ENCODE measurements around the gene C1orf21.

Gene C1orf21

DNA sequence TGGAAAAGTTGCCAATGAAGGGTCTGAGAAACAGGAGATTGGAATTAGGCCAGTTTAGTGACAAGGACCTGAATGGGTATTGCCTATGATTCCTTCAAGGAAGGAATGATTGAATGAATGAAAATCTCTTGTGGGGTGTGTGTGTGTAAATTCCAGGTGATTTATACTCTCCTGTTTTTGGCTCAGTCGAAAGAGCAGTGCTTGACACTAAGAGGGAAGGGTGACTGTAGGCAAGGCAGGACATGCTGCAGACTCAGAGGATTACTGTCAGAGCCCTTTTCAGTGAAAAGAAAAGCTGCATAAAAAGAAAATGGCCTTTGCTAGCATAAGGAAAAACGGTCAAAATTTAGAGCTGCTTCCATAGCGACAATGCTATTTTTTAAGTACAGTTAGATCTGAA is 30.1 kb downstream of the C1orf21 start:
- Histone ChIP-seq H3K23ac (ENCODE audit: low read length) (no peak overlapping the region), H3K36me3 (ENCODE audit: control insufficient read depth, insufficient read depth, low read length) (no peaks in the 10 kb centered on the region), H2BK120ac (ENCODE audit: low read depth, low read length) (no peak overlapping the region), H3K18ac (ENCODE audit: low read length) (no peak overlapping the region), H2BK5ac (ENCODE audit: low read length) (no peak overlapping the region), H4K8ac (ENCODE audit: low read depth, low read length) (no peak overlapping the region), H3K79me2 (ENCODE audit: control insufficient read depth, insufficient read depth, low read length) (no peaks in the 10 kb centered on the region), H4K5ac (ENCODE audit: low read length) (no peak overlapping the region), H3K56ac (ENCODE audit: low read length) (no peak overlapping the region), H3K4ac (ENCODE audit: low read depth, low read length) (no peak overlapping the region), H2BK15ac (replicated peaks; ENCODE audit: low read depth) (no peak overlapping the region), H2AK5ac (ENCODE audit: low read length) (no peak overlapping the region), H3K9ac (ENCODE audit: low read length) (no peak overlapping the region), H3K4me3 (ENCODE audit: low read length) (no peak overlapping the region), H3K79me1 (ENCODE audit: low read length) (no peaks in the 10 kb centered on the region), H3K4me2 (ENCODE audit: low read length) (no peak overlapping the region), H3K27ac (ENCODE audit: low read depth, low read length) (no peak overlapping the region), H3K4me1 (ENCODE audit: control insufficient read depth, low read depth, low read length) (no peaks in the 10 kb centered on the region), H3K27me3 (ENCODE audit: insufficient read depth, low read length, poor library complexity) (no peaks in the 10 kb centered on the region)
- no peak for DNase-seq
- WGBS (ENCODE audit: extremely low coverage, insufficient coverage, low lambda C conversion rate) = no CpG with 5 or more reads among the region's 3 CpGs

DNA sequence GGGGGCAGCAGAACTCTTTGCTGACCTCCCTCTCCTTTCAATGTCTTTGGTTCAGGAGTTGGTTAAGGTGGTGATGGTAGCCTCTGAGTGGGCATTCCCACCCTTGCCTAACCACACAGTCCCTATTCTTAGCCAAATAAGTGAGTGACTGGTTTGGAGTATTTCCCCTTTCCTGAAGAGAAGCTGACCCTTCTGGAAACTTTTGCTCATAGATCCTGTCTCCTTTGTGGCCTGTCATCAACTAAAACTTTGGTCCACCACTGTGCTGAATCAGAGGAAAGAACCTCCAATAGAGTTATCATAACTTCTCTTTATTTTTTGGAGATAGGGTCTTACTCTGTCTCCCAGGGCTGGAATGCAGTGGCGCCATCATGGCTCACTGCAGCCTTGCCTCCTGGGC is 31.1 kb downstream of the C1orf21 start:
- no peak overlapping the region for H2AK5ac ChIP-seq (ENCODE audit: low read length)
- H2BK5ac ChIP-seq (ENCODE audit: low read length) = no peak overlapping the region
- no peak overlapping the region for H3K18ac ChIP-seq (ENCODE audit: low read length)
- no peak overlapping the region for H4K5ac ChIP-seq (ENCODE audit: low read length)
- H3K27ac ChIP-seq (ENCODE audit: low read depth, low read length) = no peak overlapping the region
- H3K36me3 ChIP-seq (ENCODE audit: control insufficient read depth, insufficient read depth, low read length) = no peaks in the 10 kb centered on the region
- no peak overlapping the region for H3K4me3 ChIP-seq (ENCODE audit: low read length)
- no peak overlapping the region for H3K4ac ChIP-seq (ENCODE audit: low read depth, low read length)
- H3K9ac ChIP-seq (ENCODE audit: low read length) = no peak overlapping the region
- no peak overlapping the region for H4K8ac ChIP-seq (ENCODE audit: low read depth, low read length)
- no peaks in the 10 kb centered on the region for H3K79me1 ChIP-seq (ENCODE audit: low read length)
- no peaks in the 10 kb centered on the region for H3K79me2 ChIP-seq (ENCODE audit: control insufficient read depth, insufficient read depth, low read length)
- DNase-seq = no peak
- no peak overlapping the region for H2BK15ac ChIP-seq (replicated peaks; ENCODE audit: low read depth)
- no peaks in the 10 kb centered on the region for H3K27me3 ChIP-seq (ENCODE audit: insufficient read depth, low read length, poor library complexity)
- H3K4me2 ChIP-seq (ENCODE audit: low read length) = no peak overlapping the region
- WGBS (ENCODE audit: extremely low coverage, insufficient coverage, low lambda C conversion rate) = no CpG with 5 or more reads among the region's 1 CpG
- H2BK120ac ChIP-seq (ENCODE audit: low read depth, low read length) = no peak overlapping the region
- no peak overlapping the region for H3K23ac ChIP-seq (ENCODE audit: low read length)
- H3K4me1 ChIP-seq (ENCODE audit: control insufficient read depth, low read depth, low read length) = no peaks in the 10 kb centered on the region
- no peak overlapping the region for H3K56ac ChIP-seq (ENCODE audit: low read length)

DNA sequence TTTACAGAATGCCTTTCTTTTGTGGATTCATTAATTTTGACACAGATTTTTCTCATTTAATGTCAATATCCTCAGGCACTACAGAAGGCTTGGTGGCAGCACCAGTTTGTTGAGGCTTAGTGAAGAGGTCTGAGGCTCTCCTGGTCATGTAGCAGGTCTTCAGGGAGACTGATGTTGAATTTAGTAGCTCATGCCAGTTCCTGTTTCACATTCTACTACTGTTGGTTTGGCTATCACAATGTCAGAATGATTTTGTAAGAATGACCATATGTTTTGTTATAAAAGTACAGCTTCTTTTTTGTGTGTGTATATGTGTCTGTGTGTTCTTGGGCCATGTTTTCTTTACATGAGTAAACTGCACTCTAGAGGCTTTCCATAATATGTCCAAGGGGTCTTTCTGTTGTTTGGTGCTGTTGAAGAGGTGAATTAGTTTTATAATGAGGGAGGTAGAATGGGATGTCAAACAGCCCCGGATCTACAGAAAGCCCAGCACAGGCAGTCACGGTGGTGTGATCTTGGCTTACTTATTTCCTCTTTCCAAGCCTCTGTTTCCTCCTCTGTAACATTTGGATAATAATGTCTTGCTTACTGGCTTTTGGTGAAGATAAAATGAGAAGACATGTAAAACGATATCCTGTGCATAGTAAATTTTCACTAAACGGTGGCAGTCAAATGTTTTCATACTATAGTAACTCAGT is 32.0 kb downstream of the C1orf21 start:
- Histone ChIP-seq H3K18ac (ENCODE audit: low read length) (no peak overlapping the region), H4K8ac (ENCODE audit: low read depth, low read length) (no peak overlapping the region), H3K4me3 (ENCODE audit: low read length) (no peak overlapping the region), H3K4me1 (ENCODE audit: control insufficient read depth, low read depth, low read length) (no peaks in the 10 kb centered on the region), H3K9ac (ENCODE audit: low read length) (no peak overlapping the region), H3K36me3 (ENCODE audit: control insufficient read depth, insufficient read depth, low read length) (no peaks in the 10 kb centered on the region), H3K27ac (ENCODE audit: low read depth, low read length) (no peak overlapping the region), H3K4ac (ENCODE audit: low read depth, low read length) (no peak overlapping the region), H2BK120ac (ENCODE audit: low read depth, low read length) (no peak overlapping the region), H3K27me3 (ENCODE audit: insufficient read depth, low read length, poor library complexity) (no peaks in the 10 kb centered on the region), H3K56ac (ENCODE audit: low read length) (no peak overlapping the region), H2BK5ac (ENCODE audit: low read length) (no peak overlapping the region), H4K5ac (ENCODE audit: low read length) (no peak overlapping the region), H3K79me1 (ENCODE audit: low read length) (no peaks in the 10 kb centered on the region), H3K4me2 (ENCODE audit: low read length) (no peak overlapping the region), H2BK15ac (replicated peaks; ENCODE audit: low read depth) (no peak overlapping the region), H2AK5ac (ENCODE audit: low read length) (no peak overlapping the region), H3K23ac (ENCODE audit: low read length) (no peak overlapping the region), H3K79me2 (ENCODE audit: control insufficient read depth, insufficient read depth, low read length) (no peaks in the 10 kb centered on the region)
- no peak for DNase-seq
- WGBS (ENCODE audit: extremely low coverage, insufficient coverage, low lambda C conversion rate) = no CpG with 5 or more reads among the region's 4 CpGs

DNA sequence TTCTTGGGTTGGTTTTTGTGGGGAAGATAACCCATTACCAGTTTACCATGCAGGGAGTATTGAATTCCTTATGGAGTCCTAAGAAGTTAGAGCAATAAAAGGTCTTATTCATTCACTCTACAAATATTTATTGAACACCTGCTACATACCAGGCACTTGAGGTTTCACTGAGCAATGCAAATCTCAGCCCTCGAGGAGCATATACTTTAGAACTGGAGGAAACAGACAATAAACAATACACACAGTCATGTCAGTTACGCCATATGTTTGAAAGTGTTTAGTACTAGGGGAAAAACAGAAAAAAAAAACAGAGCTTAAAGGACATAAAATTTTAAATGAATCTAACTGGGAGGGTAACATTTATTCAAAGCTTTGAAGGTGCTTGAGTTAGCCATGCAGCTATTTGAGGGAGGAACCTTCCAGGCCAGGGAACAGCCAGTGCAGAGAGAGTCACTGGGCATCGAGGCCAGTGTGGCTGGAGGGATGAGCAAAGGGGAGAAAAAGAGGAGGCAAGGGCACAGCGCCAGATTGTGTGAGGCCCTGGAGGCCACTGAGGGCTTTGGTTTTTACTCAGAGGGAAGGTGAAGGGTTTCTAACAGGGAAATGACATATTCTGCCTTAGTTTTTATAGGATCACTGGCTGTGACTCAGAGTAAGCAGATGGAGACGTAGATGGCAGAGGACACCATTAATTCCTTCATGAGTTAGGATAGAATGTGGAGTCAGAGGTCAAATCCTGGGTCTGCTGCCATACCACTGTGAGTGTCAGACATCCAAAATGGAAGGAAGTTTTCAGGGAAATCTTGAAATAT is 32.7 kb downstream of the C1orf21 start:
- no peak overlapping the region for H3K56ac ChIP-seq (ENCODE audit: low read length)
- no peaks in the 10 kb centered on the region for H3K27me3 ChIP-seq (ENCODE audit: insufficient read depth, low read length, poor library complexity)
- H3K9ac ChIP-seq (ENCODE audit: low read length) = no peak overlapping the region
- no peak overlapping the region for H3K4me3 ChIP-seq (ENCODE audit: low read length)
- no peaks in the 10 kb centered on the region for H3K4me1 ChIP-seq (ENCODE audit: control insufficient read depth, low read depth, low read length)
- H3K18ac ChIP-seq (ENCODE audit: low read length) = no peak overlapping the region
- H3K36me3 ChIP-seq (ENCODE audit: control insufficient read depth, insufficient read depth, low read length) = no peaks in the 10 kb centered on the region
- no peak overlapping the region for H2BK120ac ChIP-seq (ENCODE audit: low read depth, low read length)
- no peak overlapping the region for H4K8ac ChIP-seq (ENCODE audit: low read depth, low read length)
- no peaks in the 10 kb centered on the region for H3K79me2 ChIP-seq (ENCODE audit: control insufficient read depth, insufficient read depth, low read length)
- no peak overlapping the region for H2BK5ac ChIP-seq (ENCODE audit: low read length)
- no peak overlapping the region for H2BK15ac ChIP-seq (replicated peaks; ENCODE audit: low read depth)
- no peak overlapping the region for H3K4ac ChIP-seq (ENCODE audit: low read depth, low read length)
- no peak for DNase-seq
- H2AK5ac ChIP-seq (ENCODE audit: low read length) = no peak overlapping the region
- H3K23ac ChIP-seq (ENCODE audit: low read length) = no peak overlapping the region
- H3K79me1 ChIP-seq (ENCODE audit: low read length) = no peaks in the 10 kb centered on the region
- H4K5ac ChIP-seq (ENCODE audit: low read length) = no peak overlapping the region
- no peak overlapping the region for H3K4me2 ChIP-seq (ENCODE audit: low read length)
- no peak overlapping the region for H3K27ac ChIP-seq (ENCODE audit: low read depth, low read length)
- no CpG with 5 or more reads among the region's 5 CpGs for WGBS (ENCODE audit: extremely low coverage, insufficient coverage, low lambda C conversion rate)

DNA sequence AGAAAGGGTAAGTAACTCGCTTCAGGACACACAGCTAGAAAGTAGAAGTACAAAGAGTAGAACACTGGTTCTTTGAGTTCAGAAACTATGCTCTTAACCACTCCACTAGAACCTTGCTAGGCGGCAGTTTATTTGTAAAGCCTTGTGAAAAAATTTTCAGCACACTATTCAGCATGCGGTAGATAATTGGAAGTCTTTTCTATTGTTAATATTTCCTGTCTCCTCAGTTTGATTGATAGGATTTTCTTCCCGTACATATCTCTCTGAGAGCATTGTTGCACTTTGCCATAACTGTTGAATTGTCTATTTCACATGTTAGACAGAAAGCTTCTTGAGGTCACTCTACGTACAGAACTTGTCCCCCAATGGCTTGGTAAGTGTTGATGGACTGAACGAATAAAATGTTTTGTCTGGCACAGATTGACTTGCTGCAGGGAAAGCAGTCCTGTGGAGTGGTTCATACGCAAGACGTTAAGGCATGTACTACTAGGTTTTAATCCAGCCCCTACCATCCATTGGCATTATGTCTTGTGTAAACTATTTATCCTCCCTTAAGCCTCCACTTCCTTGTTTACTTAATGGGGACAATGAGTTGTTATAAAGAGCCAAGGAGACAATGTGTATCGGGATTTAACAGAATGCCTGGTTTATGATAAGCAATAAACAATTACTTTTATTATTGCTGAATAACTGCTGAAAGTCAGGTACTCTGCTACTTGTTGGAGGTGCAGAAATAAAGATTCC is 35.8 kb downstream of the C1orf21 start:
- H3K27me3 ChIP-seq (ENCODE audit: insufficient read depth, low read length, poor library complexity) = no peaks in the 10 kb centered on the region
- H3K4me1 ChIP-seq (ENCODE audit: control insufficient read depth, low read depth, low read length) = no peaks in the 10 kb centered on the region
- H3K4me3 ChIP-seq (ENCODE audit: low read length) = no peak overlapping the region
- H3K4ac ChIP-seq (ENCODE audit: low read depth, low read length) = no peak overlapping the region
- no peak overlapping the region for H2BK15ac ChIP-seq (replicated peaks; ENCODE audit: low read depth)
- H3K18ac ChIP-seq (ENCODE audit: low read length) = no peak overlapping the region
- H2BK120ac ChIP-seq (ENCODE audit: low read depth, low read length) = no peak overlapping the region
- H2AK5ac ChIP-seq (ENCODE audit: low read length) = no peak overlapping the region
- WGBS (ENCODE audit: extremely low coverage, insufficient coverage, low lambda C conversion rate) = no CpG with 5 or more reads among the region's 9 CpGs
- DNase-seq = no peak
- H3K9ac ChIP-seq (ENCODE audit: low read length) = no peak overlapping the region
- no peaks in the 10 kb centered on the region for H3K79me2 ChIP-seq (ENCODE audit: control insufficient read depth, insufficient read depth, low read length)
- no peak overlapping the region for H3K4me2 ChIP-seq (ENCODE audit: low read length)
- H2BK5ac ChIP-seq (ENCODE audit: low read length) = no peak overlapping the region
- H4K5ac ChIP-seq (ENCODE audit: low read length) = no peak overlapping the region
- H3K56ac ChIP-seq (ENCODE audit: low read length) = no peak overlapping the region
- H3K79me1 ChIP-seq (ENCODE audit: low read length) = no peaks in the 10 kb centered on the region
- H3K27ac ChIP-seq (ENCODE audit: low read depth, low read length) = no peak overlapping the region
- H3K23ac ChIP-seq (ENCODE audit: low read length) = no peak overlapping the region
- H4K8ac ChIP-seq (ENCODE audit: low read depth, low read length) = no peak overlapping the region
- H3K36me3 ChIP-seq (ENCODE audit: control insufficient read depth, insufficient read depth, low read length) = no peaks in the 10 kb centered on the region

All from mesendoderm (in vitro differentiated cells).